CD4-positive, alpha-beta memory T cell (primary cell): ENCODE measurements around the gene SIPA1L2. TPM values are rescaled to one million over a fixed set of nuclear protein-coding genes. Genes with fewer than 3 reads are reported as not detected.
"Not testable (repeated sequence)": the region's sequence is repeated elsewhere in the genome, so short reads cannot be mapped to it uniquely, and the experiment has no call there.

Experiments used
- CTCF ChIA-PET: fragments of 350-600 bp; sonication (Branson Sonifier 250); formaldehyde crosslinking; loops from one replicate; lab custom pipeline; 2021; ENCODE audit warnings: inconsistent platforms; ENCODE audit not compliant: partially characterized antibody; lab: Charles Lee
- POLR2A ChIA-PET: fragments of 350-600 bp; sonication (Branson Sonifier 250); formaldehyde crosslinking; loops from one replicate; lab custom pipeline; 2021; ENCODE audit not compliant: partially characterized antibody; lab: Charles Lee
- DNase-seq, 5 donors: peaks; one replicate each; pipeline versions ENCODE4 v3.0.0 to v3.0.0-alpha.2; 2020 to 2022; ENCODE audit warnings: mixed read lengths in 1 of 5
- H3K27ac ChIP-seq: one replicate; pipeline ENCODE4 v1.7.0; 2013; ENCODE audit warnings: low read depth, low read length
- H3K27me3 ChIP-seq: 2 replicates; pipeline ENCODE4 v1.7.0; 2013; ENCODE audit warnings: mild to moderate bottlenecking, low read length, moderate library complexity; ENCODE audit not compliant: insufficient read depth
- H3K36me3 ChIP-seq: 2 replicates; pipeline ENCODE4 v1.7.0; 2013; ENCODE audit warnings: mild to moderate bottlenecking, low read length, moderate library complexity; ENCODE audit not compliant: insufficient read depth
- H3K4me1 ChIP-seq: 2 replicates; pipeline ENCODE4 v1.7.0; 2013; ENCODE audit warnings: mild to moderate bottlenecking, low read length, moderate library complexity; ENCODE audit not compliant: insufficient read depth
- H3K4me3 ChIP-seq, 2 donors: one replicate each; pipeline ENCODE4 v1.7.0; 2013; ENCODE audit warnings: low read length in 2 of 2, mild to moderate bottlenecking in 1 of 2
- H3K9me3 ChIP-seq, 2 donors: one replicate each; pipeline ENCODE4 v1.7.0; 2013; ENCODE audit warnings: low read length in 2 of 2, control low read depth in 1 of 2; ENCODE audit not compliant: control insufficient read depth in 1 of 2
- H3K27ac Mint-ChIP-seq, 7 donors: one replicate each; pipeline ENCODE4 v1.8.0; 2020 to 2021; ENCODE audit warnings: mixed read lengths in 7 of 7, mild to moderate bottlenecking in 6 of 7, inconsistent platforms in 3 of 7, moderate library complexity in 3 of 7
- H3K27me3 Mint-ChIP-seq, 2 donors: one replicate each; pipeline ENCODE4 v1.8.0; 2020 to 2021; ENCODE audit warnings: mixed read lengths in 2 of 2
- H3K36me3 Mint-ChIP-seq, 2 donors: one replicate each; pipeline ENCODE4 v1.8.0; 2020 to 2021; ENCODE audit warnings: mixed read lengths in 2 of 2, inconsistent platforms in 1 of 2, mild to moderate bottlenecking in 1 of 2
- H3K4me1 Mint-ChIP-seq, 4 donors: one replicate each; pipeline ENCODE4 v1.8.0; 2020 to 2021; ENCODE audit warnings: mixed read lengths in 4 of 4, mild to moderate bottlenecking in 1 of 4
- H3K4me3 Mint-ChIP-seq, 8 donors: one replicate each; pipeline ENCODE4 v1.8.0; 2020 to 2021; ENCODE audit warnings: mixed read lengths in 8 of 8, mild to moderate bottlenecking in 7 of 8, moderate library complexity in 6 of 8, inconsistent platforms in 3 of 8
- H3K9me3 Mint-ChIP-seq, 8 donors: one replicate each; pipeline ENCODE4 v1.8.0; 2020 to 2021; ENCODE audit warnings: mixed read lengths in 8 of 8, mild to moderate bottlenecking in 5 of 8, inconsistent platforms in 3 of 8, moderate library complexity in 1 of 8
- intact Hi-C: fragments of 100-400 bp; cut with micrococcal nuclease; formaldehyde crosslinking; loops from one replicate; pipeline ENCODE4 v1.15.1; 2023
- polyA plus RNA-seq, 2 donors: library from polyadenylated mRNA; unstranded; fragments of 300-500 nt; fragmentation: Illumina TruSeq; gene quantifications; one replicate each; pipeline ENCODE4 v1.2.3, GENCODE V29; 2021
- total RNA-seq, 2 experiments: library from RNA; stranded (reverse); gene quantifications; one replicate each; pipeline ENCODE4 v1.2.3, GENCODE V29; 2021

Gene SIPA1L2
- total and polyA plus RNA-seq, 4 experiments from 2014 or later: 0.20 to 1.6 (median 1.0) TPM

- H3K27ac ChIP-seq, H3K36me3 Mint-ChIP-seq, DNase-seq, H3K36me3 ChIP-seq, H3K9me3 Mint-ChIP-seq, H3K9me3 ChIP-seq, CTCF ChIA-PET, H3K4me3 Mint-ChIP-seq, intact Hi-C loops, H3K27me3 Mint-ChIP-seq, H3K4me3 ChIP-seq, H3K27ac Mint-ChIP-seq, H3K27me3 ChIP-seq, H3K4me1 ChIP-seq, POLR2A ChIA-PET: not testable (repeated sequence)
- H3K4me1 Mint-ChIP-seq: peaks cover 13 to 31% (median 16%) of the 10 kb centered on the region in 4 donors
These were observed 18.8 kb downstream of the SIPA1L2 start for GRCh38 chr1:232610902-232611745.

GRCh38 chr1:232610192-232610901 is 19.6 kb downstream of the SIPA1L2 start:
- H3K36me3 ChIP-seq: no peaks in the 10 kb centered on the region
- H3K4me3 Mint-ChIP-seq: no peak overlapping the region
- no peaks in the 10 kb centered on the region for H3K27me3 ChIP-seq
- no peaks in the 10 kb centered on the region for H3K36me3 Mint-ChIP-seq
- H3K9me3 Mint-ChIP-seq: no peaks in the 10 kb centered on the region
- no peak overlapping the region for H3K4me3 ChIP-seq
- no peak overlapping the region for H3K27ac Mint-ChIP-seq
- ChIA-PET CTCF (no interaction called here), POLR2A (no interaction called here)
- H3K4me1 ChIP-seq: no peaks in the 10 kb centered on the region
- DNase-seq: no peak
- H3K27me3 Mint-ChIP-seq: no peaks in the 10 kb centered on the region
- peaks cover 13 to 31% (median 16%) of the 10 kb centered on the region in 4 donors for H3K4me1 Mint-ChIP-seq
- intact Hi-C loops: no loop called here
- no peaks in the 10 kb centered on the region for H3K9me3 ChIP-seq
- no peak overlapping the region for H3K27ac ChIP-seq

- CTCF ChIA-PET: interaction anchor here (1.6 kb wide), 1 partner anchor 19 kb away, joined by 6 read pairs; no protein-coding TSS in a partner anchor
- no peaks in the 10 kb centered on the region for H3K9me3 Mint-ChIP-seq
- H3K27ac Mint-ChIP-seq: peak overlapping the region in 1 of 7 donors; percentile 65
These were observed 21.5 kb downstream of the SIPA1L2 start for GRCh38 chr1:232608427-232608826.

GRCh38 chr1:232602622-232603021 is 27.3 kb downstream of the SIPA1L2 start:
- intact Hi-C loops: no loop called here
- Histone ChIP-seq H3K9me3 (no peaks in the 10 kb centered on the region), H3K27ac (no peak overlapping the region), H3K4me3 (no peak overlapping the region), H3K27me3 (no peaks in the 10 kb centered on the region), H3K4me1 (peaks cover 30% of the 10 kb centered on the region), H3K36me3 (no peaks in the 10 kb centered on the region)
- Mint-ChIP-seq H3K9me3 (no peaks in the 10 kb centered on the region), H3K36me3 (no peaks in the 10 kb centered on the region), H3K27ac (no peak overlapping the region), H3K27me3 (no peaks in the 10 kb centered on the region), H3K4me1 (peaks cover 17 to 38% (median 24%) of the 10 kb centered on the region in 4 donors), H3K4me3 (no peak overlapping the region)
- POLR2A ChIA-PET: interaction anchor here (1.3 kb wide), 1 partner anchor 23 kb away, joined by 3 read pairs; no protein-coding TSS in a partner anchor
- no peak for DNase-seq
- CTCF ChIA-PET: no interaction called here

More at GRCh38 chr1:232608427-232608826, 21.5 kb downstream of the SIPA1L2 start:
- Histone ChIP-seq H3K36me3 (no peaks in the 10 kb centered on the region), H3K4me1 (no peaks in the 10 kb centered on the region), H3K27ac (no peak overlapping the region), H3K9me3 (no peaks in the 10 kb centered on the region), H3K4me3 (no peak overlapping the region), H3K27me3 (no peaks in the 10 kb centered on the region)
- no peaks in the 10 kb centered on the region for H3K36me3 Mint-ChIP-seq
- DNase-seq: no peak
- intact Hi-C loops: no loop called here
- H3K4me1 Mint-ChIP-seq: peaks cover 4 to 15% (median 8%) of the 10 kb centered on the region in 4 donors
- POLR2A ChIA-PET: no interaction called here
- H3K27me3 Mint-ChIP-seq: no peaks in the 10 kb centered on the region
- no peak overlapping the region for H3K4me3 Mint-ChIP-seq

GRCh38 chr1:232600424-232601258 is 29.3 kb downstream of the SIPA1L2 start:
- H3K4me1 Mint-ChIP-seq: peaks cover 25 to 54% (median 32%) of the 10 kb centered on the region in 4 donors
- POLR2A ChIA-PET: interaction anchor here (0.8 to 1.5 kb wide), 3 partner anchors 13 to 22 kb away, joined by 3 to 6 read pairs (median 3); no protein-coding TSS in a partner anchor
- Histone ChIP-seq H3K4me1 (peaks cover 36% of the 10 kb centered on the region), H3K27ac (no peak overlapping the region), H3K9me3 (no peaks in the 10 kb centered on the region), H3K4me3 (no peak overlapping the region), H3K27me3 (no peaks in the 10 kb centered on the region), H3K36me3 (no peaks in the 10 kb centered on the region)
- peak overlapping the region in 6 of 8 donors; percentile 7 to 59 (median 52) for H3K4me3 Mint-ChIP-seq
- intact Hi-C loops: no loop called here
- DNase-seq: peak in 4 of 5 donors; percentile 14 to 33 (median 18)
- CTCF ChIA-PET: interaction anchor here (0.8 to 4.4 kb wide), 4 partner anchors 10 to 760 kb away, joined by 3 to 13 read pairs (median 3); no protein-coding TSS in a partner anchor
- H3K36me3 Mint-ChIP-seq: no peaks in the 10 kb centered on the region
- peak overlapping the region in 6 of 7 donors; percentile 57 to 83 (median 64) for H3K27ac Mint-ChIP-seq
- no peaks in the 10 kb centered on the region for H3K9me3 Mint-ChIP-seq
- no peaks in the 10 kb centered on the region for H3K27me3 Mint-ChIP-seq

GRCh38 chr1:232599178-232600041 is 30.5 kb downstream of the SIPA1L2 start:
- Histone ChIP-seq H3K27ac (no peak overlapping the region), H3K4me1 (peaks cover 36% of the 10 kb centered on the region), H3K4me3 (no peak overlapping the region), H3K27me3 (no peaks in the 10 kb centered on the region), H3K36me3 (no peaks in the 10 kb centered on the region), H3K9me3 (no peaks in the 10 kb centered on the region)
- POLR2A ChIA-PET: interaction anchor here (0.8 to 1.6 kb wide), 4 partner anchors 20 to 28 kb away, joined by 3 to 6 read pairs (median 4); no protein-coding TSS in a partner anchor
- DNase-seq: no peak
- Mint-ChIP-seq H3K36me3 (no peaks in the 10 kb centered on the region), H3K9me3 (no peaks in the 10 kb centered on the region), H3K27ac (peak overlapping the region; percentile 17 to 76 (median 49)), H3K4me3 (peak overlapping the region in 7 of 8 donors; percentile 31 to 67 (median 49)), H3K27me3 (no peaks in the 10 kb centered on the region), H3K4me1 (peaks cover 25 to 54% (median 32%) of the 10 kb centered on the region in 4 donors)
- intact Hi-C loops: no loop called here
- CTCF ChIA-PET: interaction anchor here (0.9 to 4.4 kb wide), 4 partner anchors 9 to 28 kb away, joined by 3 to 13 read pairs (median 3); no protein-coding TSS in a partner anchor
